ENCODE data around the gene C19orf47.
"Not testable (repeated sequence)": the region's sequence is repeated elsewhere in the genome, so short reads cannot be mapped to it uniquely, and the experiment has no call there.

Gene C19orf47

DNA sequence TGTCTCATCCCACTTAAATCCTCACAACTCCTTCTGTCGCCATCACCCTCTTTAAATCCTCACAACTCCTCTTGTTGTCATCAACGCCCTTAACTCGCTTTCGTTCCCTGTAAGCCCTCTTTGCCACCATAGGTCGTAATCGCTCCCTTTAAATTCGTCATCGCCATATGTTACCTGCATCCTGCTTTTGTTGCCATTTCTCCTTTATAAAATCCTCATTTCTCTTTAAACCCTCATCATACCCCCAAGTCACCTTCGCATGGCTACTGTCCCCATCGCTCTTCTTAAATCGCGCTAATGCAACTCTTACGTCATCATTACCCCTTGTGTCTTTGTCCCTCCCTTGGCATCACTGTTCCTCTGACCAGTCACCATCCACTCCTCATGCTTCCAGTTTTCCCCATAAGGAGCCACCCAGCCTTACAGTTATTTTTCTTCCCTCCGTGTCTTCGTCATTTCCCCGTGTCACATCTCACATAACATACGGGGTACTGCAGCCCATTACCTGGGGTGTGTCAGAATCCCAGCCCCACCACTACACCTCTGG lies 837 bp upstream of the C19orf47 start:
- peak; percentile 17 for DNase-seq (ENCODE audit: low read depth)

DNA sequence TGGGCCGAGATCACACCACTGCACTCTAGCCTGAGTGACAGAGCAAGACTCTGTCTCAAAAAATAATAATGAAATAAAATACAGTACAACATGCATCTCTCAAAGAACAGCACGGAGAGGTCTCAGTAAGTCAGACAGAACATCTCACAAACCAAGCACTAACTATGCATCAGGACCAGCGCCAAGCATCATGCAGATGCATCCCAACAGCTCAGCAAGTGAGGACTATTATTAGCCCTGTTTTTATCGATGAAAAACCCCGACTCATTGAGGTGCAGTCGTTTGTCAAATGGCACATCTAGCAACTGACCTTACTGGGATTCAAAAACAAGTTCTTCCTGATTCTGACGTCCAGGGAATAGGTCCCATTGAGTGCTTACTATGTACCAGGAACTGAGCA lies 3.8 kb downstream of the C19orf47 start:
- DNase-seq (ENCODE audit: low read depth): no peak

GRCh38 chr19:40342644-40343311 lies 5.4 kb downstream of the C19orf47 start:
- DNase-seq (ENCODE audit: low read depth): no peak

- DNase-seq (ENCODE audit: low read depth): no peak
These were observed 6.4 kb downstream of the C19orf47 start for GRCh38 chr19:40341601-40342482.

DNA sequence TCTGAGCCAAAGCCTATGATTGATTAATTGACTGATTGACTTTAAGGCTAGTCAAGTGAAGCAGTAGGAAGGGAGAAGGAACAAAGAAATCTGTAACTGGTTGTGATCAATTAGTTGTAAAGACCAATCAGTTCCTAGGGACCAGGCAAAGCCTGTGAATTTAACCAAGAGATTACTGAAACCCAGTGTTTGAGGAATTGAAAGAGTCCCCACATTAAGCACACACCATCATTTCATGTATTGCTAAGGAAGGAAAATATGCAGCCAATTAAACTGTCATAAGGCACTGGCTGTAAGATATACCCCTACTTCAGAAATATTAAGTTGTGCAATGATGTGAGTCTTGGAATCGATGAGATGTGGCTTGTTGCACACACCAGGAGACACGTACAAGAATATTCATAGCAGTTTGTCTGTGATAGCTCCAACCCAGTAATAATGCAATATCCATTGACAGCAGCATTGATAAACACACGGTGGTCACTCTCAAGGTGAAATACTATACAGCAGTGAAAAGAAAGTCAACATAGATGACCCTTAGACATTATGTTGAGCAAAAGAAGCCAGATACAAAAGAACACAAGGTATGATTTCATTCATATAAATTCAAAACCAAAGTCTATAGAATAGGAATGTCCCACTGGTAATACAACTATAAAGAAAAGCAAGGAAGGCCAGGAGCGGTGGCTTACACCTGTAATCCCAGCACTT lies 9.0 kb downstream of the C19orf47 start:
- DNase-seq (ENCODE audit: low read depth): no peak

DNA sequence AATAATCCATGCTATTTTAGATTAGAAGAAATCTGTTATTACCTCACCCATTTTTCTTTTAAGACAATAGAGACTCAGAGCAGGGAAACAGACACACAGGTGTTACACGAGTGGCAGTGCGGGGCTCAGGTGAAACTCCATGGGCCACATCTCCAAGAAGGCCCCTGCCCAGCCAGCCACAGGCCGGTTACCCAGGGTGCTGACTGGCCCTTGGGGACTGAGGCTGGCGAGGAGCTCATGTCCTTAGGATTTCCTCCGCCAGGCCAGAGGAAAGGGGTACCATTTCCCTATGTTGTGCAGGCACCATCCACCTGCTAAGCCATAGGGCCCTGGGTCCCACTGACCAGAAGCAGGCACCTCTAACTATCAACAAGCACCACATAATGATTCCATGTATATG lies 10.6 kb downstream of the C19orf47 start:
- DNase-seq (ENCODE audit: low read depth): no peak

GRCh38 chr19:40337107-40337506 lies 11.1 kb downstream of the C19orf47 start:
- no peak for DNase-seq (ENCODE audit: low read depth)

- no peak for DNase-seq (ENCODE audit: low read depth)
These were observed 11.6 kb downstream of the C19orf47 start for GRCh38 chr19:40336601-40336900.

DNA sequence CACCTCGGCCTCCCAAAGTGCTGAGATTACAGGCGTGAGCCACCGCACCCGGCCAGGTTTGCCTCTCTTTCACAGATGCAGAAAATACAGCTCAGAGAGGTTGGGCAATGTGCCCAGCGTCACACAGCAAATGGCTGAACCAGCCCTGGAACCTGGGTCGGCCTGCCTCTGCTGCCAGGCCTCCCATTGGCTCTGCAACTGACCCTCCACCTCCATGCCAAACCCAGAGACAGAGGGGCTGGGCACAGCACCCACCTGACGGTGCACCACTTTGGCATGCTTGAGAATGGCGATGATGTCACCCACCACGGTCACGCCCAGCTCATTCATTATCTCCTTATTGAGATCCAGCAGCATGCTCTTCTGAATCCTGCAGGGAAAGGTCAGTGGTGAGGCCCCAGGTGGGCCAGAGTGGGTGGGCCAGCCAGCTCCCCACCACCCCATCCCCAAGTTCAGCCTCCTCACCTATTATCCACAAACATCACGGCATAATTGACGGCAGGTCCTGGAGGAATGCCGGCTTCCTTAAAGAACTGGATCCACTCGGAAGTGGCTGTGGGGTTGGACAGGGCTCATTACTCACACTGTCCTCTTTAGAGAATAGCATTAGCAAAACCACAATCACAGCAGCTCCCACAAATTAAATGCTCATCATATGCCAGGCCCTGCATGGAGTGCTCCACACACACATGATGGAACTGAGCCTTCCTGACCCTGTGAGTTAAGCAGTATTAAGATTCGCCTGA lies 12.2 kb downstream of the C19orf47 start:
- DNase-seq (ENCODE audit: low read depth): no peak

DNA sequence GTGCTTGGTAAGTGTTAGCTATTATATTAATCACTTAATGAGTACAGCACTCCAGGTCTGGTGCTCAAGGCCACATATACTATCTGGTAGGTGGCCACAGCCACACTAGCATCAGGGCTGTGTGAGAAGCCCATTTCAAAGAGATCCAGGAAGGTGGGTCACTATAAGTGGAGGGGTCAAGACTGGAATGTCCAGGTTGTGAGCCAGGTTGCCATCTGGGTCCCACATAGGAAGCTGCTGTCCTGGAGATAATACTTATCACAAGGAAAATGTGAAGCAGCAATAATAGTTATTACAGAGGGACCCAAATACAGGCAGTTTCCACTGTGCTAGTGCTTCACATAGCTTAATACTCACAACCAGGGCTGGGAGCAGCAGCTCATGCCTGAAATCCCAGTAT lies 13.1 kb downstream of the C19orf47 start:
- DNase-seq (ENCODE audit: low read depth): no peak

- not testable (repeated sequence) for DNase-seq (ENCODE audit: low read depth)
These were observed 15.1 kb downstream of the C19orf47 start for GRCh38 chr19:40333083-40333482.

DNA sequence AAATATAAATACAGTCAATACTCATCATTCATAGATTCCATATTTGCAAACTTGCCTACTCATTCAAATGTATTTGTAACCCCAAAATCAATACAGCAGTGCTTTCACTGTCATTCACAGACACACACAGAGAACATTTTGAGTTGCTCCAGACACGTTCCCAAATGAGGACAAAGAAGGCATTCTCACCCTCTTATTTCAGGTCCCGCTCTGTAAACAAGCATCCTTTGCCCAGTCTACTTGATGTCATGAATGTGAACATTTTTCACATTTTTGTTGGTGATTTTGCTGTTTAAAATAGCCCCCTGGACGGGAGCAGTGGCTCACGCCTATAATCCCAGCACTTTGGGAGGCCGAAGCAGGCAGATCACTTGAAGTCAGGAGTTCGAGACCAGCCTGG lies 15.5 kb downstream of the C19orf47 start:
- no peak for DNase-seq (ENCODE audit: low read depth)

GRCh38 chr19:40331052-40331451 lies 17.1 kb downstream of the C19orf47 start:
- DNase-seq (ENCODE audit: low read depth): no peak

GRCh38 chr19:40326201-40326600 lies 22.0 kb downstream of the C19orf47 start:
- no peak for DNase-seq (ENCODE audit: low read depth)

DNA sequence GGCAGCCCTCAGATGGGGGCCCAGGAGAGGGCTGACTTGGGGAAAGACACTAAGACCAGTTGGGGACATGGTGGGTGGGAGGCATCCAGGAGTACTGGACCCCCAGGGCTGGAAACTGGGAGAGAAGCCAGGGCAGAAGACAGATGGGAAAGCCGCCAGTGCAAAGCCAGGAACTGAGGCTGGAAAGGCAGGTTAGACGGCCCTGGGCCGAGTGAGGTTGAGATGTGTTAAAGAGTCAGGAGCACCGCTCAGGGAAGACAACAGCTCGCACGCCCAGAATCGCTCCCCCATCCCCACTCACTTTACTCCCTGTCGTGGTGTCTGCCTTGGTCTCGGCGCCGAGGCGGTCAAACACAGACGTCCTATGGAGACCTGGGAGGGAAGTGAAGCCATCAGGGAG lies 24.5 kb downstream of the C19orf47 start:
- no peak for DNase-seq (ENCODE audit: low read depth)

GRCh38 chr19:40322951-40323615 lies 25.1 kb downstream of the C19orf47 start:
- no peak for DNase-seq (ENCODE audit: low read depth)

DNA sequence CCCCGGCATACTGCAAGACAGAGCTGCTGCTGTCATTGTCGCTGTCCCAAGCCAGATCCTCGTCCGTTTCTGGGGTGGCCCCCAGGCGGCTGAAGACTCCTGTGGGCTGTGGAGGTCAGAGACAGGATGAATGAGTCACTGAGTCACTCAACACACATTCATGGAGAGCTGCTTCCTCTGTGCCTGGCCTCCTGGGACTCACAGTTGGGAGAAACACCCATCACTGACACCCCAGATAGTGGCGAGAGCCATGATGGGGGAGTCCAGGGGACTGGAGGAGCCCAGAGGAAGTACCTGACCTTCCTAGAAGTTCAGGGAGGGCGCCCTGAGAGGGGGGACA lies 26.0 kb downstream of the C19orf47 start:
- DNase-seq (ENCODE audit: low read depth): no peak

- DNase-seq (ENCODE audit: low read depth): no peak
These were observed 26.5 kb downstream of the C19orf47 start for GRCh38 chr19:40321566-40322270.

DNA sequence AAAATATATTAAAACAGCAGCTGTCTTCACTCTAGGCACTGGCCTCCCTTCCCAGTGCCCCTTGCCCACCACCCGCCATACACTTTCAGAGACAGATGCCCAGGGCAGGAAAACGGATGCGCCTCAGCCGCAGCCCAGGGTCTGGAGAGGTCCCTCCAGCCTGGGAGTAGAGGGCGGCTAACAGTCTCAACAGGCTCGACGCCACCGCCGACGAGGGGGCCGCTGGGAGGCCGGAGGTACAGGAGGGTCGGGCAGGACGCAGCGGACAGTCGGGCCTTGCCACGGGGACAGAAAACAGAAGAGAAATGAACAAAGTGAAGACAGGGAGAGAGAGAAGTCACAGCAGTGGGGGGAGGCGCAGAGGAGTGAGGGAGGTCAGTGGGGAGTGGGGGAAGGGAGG lies 27.1 kb downstream of the C19orf47 start:
- DNase-seq (ENCODE audit: low read depth): no peak

DNA sequence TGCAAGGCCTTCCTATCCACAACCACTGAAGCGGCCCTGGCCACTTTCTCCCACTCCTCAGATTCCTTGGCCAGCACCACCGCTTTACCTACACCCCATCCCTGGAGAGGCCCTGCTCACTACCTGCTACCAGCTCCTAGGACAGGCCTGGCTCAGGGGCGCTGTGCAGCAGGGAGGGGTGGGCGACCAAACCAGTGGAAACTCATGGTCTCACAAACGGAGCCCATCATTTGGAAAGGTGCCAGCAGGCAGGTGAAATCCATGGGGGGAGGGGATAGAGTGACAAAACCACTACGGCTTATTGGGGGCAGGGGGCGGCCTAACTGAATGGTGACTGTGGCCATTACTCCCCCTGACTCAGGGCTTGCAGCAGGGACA lies 27.6 kb downstream of the C19orf47 start:
- no peak for DNase-seq (ENCODE audit: low read depth)

GRCh38 chr19:40317338-40317737 lies 30.9 kb downstream of the C19orf47 start:
- no peak for DNase-seq (ENCODE audit: low read depth)
